BJ (cell line): ENCODE results near the gene ANXA3. TPM values are rescaled to one million over a fixed set of nuclear protein-coding genes. Genes with fewer than 3 reads are reported as not detected.

Source experiments
- CTCF ChIA-PET: fragments of 350-600 bp; formaldehyde crosslinking; extraction: SDS; loops from one replicate; lab custom pipeline; 2021; ENCODE audit warnings: antibody characterized with exemption, inconsistent platforms; lab: Yijun Ruan, JAX
- POLR2A ChIA-PET: fragments of 300-600 bp; sonication (Branson Sonifier 250); formaldehyde crosslinking; extraction: SDS; loops from one replicate; lab custom pipeline; 2021; ENCODE audit warnings: antibody characterized with exemption; lab: Charles Lee
- DNase-seq: peaks from one replicate; pipeline ENCODE4 v3.0.0-alpha.2; 2011; ENCODE audit warnings: low read depth
- H3K27me3 ChIP-seq: 2 replicates; pipeline ENCODE4 v1.6.0; 2011; ENCODE audit warnings: low read length; ENCODE audit not compliant: control insufficient read depth, insufficient read depth
- H3K36me3 ChIP-seq: 2 replicates; pipeline ENCODE4 v1.5.1; 2011; ENCODE audit warnings: low read length; ENCODE audit not compliant: control insufficient read depth, insufficient read depth
- H3K4me3 ChIP-seq: 2 replicates; pipeline ENCODE4 v1.5.1; 2011; ENCODE audit warnings: low read depth, mild to moderate bottlenecking, control low read depth, low read length
- polyA plus RNA-seq: library from polyadenylated mRNA; depleted of rRNA; stranded (reverse); fragments of >200 nt; gene quantifications from 2 replicates; pipeline ENCODE4 v1.2.3, GENCODE V29; 2011
- TF ChIP-seq, protein P1 (sequence below): IDR thresholded peaks from 2 replicates; pipeline ENCODE4 v1.5.1; 2011; ENCODE audit warnings: low read depth, mild to moderate bottlenecking, control low read depth, inconsistent platforms, low read length, moderate library complexity; ENCODE audit not compliant: insufficient read depth

The ANXA3 gene
- polyA plus RNA-seq, 1 experiment, result 8.2 TPM

DNA sequence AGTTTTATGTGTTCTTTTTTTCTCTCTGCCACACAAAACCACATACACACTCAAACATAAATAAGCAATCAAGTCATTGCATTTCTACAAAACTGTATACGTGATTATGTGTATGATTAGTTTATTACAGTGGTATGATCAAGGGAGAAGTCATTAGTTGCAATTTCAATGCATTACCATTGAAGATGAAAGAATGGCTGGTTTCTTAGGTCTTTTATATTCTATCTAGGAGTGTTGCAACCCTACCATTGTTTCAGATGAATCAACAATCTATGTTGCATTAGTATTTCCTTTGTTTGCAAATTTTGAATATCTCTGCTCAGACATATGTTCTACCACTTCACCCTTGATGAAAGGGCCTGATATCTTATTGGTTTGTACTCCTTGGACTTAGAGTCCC is 6.8 kb downstream of the ANXA3 start:
- no peaks in the 10 kb centered on the region for H3K27me3 ChIP-seq
- no peaks in the 10 kb centered on the region for H3K36me3 ChIP-seq
- ChIA-PET POLR2A (no interaction called here), CTCF (interaction anchor here (1.4 kb wide), 1 partner anchor 55 kb away, joined by 3 read pairs; no protein-coding TSS in a partner anchor)
- TF ChIP-seq, protein P1, sequence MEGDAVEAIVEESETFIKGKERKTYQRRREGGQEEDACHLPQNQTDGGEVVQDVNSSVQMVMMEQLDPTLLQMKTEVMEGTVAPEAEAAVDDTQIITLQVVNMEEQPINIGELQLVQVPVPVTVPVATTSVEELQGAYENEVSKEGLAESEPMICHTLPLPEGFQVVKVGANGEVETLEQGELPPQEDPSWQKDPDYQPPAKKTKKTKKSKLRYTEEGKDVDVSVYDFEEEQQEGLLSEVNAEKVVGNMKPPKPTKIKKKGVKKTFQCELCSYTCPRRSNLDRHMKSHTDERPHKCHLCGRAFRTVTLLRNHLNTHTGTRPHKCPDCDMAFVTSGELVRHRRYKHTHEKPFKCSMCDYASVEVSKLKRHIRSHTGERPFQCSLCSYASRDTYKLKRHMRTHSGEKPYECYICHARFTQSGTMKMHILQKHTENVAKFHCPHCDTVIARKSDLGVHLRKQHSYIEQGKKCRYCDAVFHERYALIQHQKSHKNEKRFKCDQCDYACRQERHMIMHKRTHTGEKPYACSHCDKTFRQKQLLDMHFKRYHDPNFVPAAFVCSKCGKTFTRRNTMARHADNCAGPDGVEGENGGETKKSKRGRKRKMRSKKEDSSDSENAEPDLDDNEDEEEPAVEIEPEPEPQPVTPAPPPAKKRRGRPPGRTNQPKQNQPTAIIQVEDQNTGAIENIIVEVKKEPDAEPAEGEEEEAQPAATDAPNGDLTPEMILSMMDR, result no peak
- DNase-seq, result no peak
- H3K4me3 ChIP-seq, result no peak overlapping the region

DNA sequence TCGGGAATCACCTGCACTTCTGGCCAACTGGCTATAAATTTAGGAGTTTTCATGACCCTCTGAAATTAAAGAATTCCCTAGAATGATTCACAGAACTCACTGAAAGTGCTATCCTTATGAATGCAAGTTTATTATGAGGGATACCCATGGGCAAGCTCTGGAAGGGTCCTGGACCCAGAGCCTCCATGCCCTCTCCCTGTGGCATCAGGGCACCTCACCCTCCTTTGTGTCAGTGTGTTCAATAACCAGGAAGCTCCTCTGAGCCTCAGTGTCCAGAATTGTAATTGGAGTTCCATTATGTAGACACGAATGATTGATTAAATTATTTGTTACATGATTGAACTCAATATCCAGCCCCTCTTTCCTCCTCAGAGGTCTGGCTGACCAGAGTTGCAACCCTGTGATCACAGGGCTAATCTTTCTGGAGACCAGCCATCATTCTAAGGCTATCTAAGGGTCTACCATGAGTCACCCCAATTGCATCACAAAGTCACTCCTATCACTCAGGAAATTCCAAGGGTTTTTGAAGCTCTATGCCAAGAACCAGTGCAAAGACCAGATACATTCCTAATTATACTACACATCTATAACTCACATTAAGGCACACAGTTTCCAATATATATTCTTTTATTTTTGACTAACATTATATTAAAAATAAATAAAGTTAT is 8.9 kb downstream of the ANXA3 start:
- no peaks in the 10 kb centered on the region for H3K36me3 ChIP-seq
- H3K27me3 ChIP-seq, result no peaks in the 10 kb centered on the region
- peak; percentile 22 for DNase-seq
- H3K4me3 ChIP-seq, result no peak overlapping the region
- TF ChIP-seq, protein P1, result no peak
- ChIA-PET CTCF (interaction anchor here (0.6 to 2.0 kb wide), 3 partner anchors 9 to 684 kb away, joined by 3 to 6 read pairs (median 3); partner anchors contain the start of gene ANXA3), POLR2A (interaction anchor here (0.6 to 0.7 kb wide), 2 partner anchors 9 to 48 kb away, joined by 3 to 4 read pairs; no protein-coding TSS in a partner anchor)

DNA sequence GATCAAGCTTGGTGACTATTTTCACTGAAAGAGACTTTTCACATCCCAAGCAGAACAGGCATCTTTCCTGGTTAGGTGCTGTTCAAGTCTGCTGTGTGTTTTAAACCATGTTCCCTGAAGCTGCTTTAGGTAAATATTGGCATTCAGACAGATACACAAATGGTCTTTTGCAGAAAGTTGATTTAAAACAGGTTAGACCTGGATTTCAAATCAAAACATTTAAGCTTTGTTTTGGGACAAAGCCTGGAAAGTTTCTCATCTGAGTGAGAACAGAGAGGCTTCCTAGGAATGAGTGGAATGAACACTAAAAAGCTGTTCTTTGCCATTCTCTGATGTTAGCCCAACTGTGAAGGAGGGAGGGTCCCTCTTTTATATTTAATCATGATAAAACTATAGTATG is 10.1 kb downstream of the ANXA3 start:
- Histone ChIP-seq H3K36me3 (no peaks in the 10 kb centered on the region), H3K4me3 (no peak overlapping the region), H3K27me3 (no peaks in the 10 kb centered on the region)
- ChIA-PET POLR2A (interaction anchor here (0.5 to 0.6 kb wide), 3 partner anchors 21 to 502 kb away, joined by 3 to 6 read pairs (median 4); no protein-coding TSS in a partner anchor), CTCF (interaction anchor here (1.3 to 2.0 kb wide), 3 partner anchors 10 to 225 kb away, joined by 3 to 6 read pairs (median 3); partner anchors contain the start of gene ANXA3)
- TF ChIP-seq, protein P1, result no peak
- DNase-seq, result no peak

DNA sequence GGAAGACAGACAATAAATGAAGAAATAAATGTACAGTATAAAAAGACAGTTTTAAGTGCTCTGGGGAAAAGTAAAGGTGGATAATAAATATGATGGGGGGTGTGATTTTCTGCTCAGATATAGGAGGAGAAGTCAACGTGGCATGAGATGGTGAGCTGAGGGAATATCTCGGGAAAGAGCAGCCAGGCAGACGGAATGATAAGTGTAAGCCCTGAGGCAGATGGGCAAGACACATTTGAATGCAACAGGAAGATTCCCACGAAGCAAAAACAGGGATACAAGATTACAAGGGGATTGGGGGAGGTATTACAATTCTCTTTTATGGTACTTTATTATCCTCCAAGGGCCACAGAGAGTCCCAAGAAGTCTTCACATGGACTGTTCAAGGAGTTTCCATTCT is 11.1 kb downstream of the ANXA3 start:
- POLR2A ChIA-PET, result no interaction called here
- Histone ChIP-seq H3K36me3 (no peaks in the 10 kb centered on the region), H3K4me3 (no peak overlapping the region), H3K27me3 (no peaks in the 10 kb centered on the region)
- TF ChIP-seq, protein P1, result no peak
- CTCF ChIA-PET, result no interaction called here
- DNase-seq, result no peak

DNA sequence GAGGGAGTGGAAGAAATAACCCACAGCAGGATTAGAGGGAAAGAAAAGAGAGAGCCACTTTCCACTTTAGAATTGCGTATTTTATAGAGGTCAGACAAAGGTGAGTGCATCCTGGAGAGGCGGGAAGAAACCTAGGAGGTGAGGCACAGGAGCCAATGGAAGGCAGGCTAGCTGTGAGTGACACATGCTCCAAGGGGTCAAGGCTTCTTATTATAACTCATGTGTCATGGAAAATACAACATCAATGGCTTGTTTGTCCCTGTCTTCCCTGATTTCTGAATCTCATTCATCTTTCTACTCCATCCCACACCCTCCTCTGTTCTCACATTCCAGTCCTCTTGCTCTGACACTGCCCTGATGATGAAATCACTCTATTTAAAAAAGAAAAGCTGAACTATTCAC is 14.4 kb downstream of the ANXA3 start:
- ChIA-PET POLR2A (interaction anchor here (0.6 kb wide), 1 partner anchor 1661 kb away, joined by 3 read pairs; no protein-coding TSS in a partner anchor), CTCF (interaction anchor here (0.7 to 0.8 kb wide), 2 partner anchors 79 to 572 kb away, joined by 3 read pairs; no protein-coding TSS in a partner anchor)
- TF ChIP-seq, protein P1, result no peak
- peak; percentile 64 for DNase-seq
- H3K27me3 ChIP-seq, result no peaks in the 10 kb centered on the region
- no peaks in the 10 kb centered on the region for H3K36me3 ChIP-seq
- no peak overlapping the region for H3K4me3 ChIP-seq
